Stimulated activated CD8-positive, alpha-beta memory T cell treated with anti-CD3 and anti-CD28 coated beads, Interleukin-7, amount 100 ng/mL, for 48 hours (primary cell): ENCODE measurements around the gene C2orf92.
"Not testable (repeated sequence)": the region's sequence is repeated elsewhere in the genome, so short reads cannot be mapped to it uniquely, and the experiment has no call there.

Experiments used
- DNase-seq, 2 donors: peaks; one replicate each; pipeline ENCODE4 v3.0.0-alpha.2; 2020; ENCODE audit warnings: low read depth in 1 of 2; ENCODE audit errors: extremely low read depth in 1 of 2

Gene C2orf92

DNA sequence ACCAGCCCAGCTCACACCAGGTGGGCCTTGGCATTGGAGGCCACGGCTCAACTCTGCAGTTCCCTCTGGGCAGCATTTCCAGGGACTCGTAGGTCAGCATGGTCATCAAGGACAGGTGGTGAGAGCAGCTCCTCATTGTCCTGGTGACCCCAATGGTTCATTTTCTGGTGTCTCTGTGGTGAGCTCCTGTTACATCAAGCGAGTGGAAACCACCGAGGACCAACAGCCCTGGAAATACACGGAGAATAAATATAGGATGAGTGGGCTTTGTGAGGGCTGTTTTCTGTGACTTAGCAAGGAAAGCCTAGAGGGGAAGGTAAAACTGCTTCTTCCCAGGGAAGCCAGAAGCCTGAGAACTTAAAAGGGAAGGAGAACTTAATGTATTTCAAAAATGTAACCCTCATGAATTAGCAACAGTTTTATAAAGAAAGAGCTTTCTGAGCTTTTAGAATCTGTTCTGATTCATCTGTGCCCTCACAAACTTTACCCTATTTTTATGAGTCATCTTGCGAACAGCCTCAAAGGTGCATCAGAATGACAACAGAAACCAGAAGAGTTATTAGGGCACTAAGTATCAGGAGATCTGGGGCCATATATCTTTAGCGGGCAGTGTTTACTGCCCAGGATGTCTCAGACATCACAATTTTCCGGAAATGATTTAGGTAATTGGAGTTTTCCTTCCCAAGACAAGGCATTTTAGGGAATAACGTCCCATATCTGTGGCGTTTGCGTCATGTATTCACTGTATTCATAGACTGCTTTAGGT, 18.7 kb downstream of the C2orf92 start:
- DNase-seq, result no peak

DNA sequence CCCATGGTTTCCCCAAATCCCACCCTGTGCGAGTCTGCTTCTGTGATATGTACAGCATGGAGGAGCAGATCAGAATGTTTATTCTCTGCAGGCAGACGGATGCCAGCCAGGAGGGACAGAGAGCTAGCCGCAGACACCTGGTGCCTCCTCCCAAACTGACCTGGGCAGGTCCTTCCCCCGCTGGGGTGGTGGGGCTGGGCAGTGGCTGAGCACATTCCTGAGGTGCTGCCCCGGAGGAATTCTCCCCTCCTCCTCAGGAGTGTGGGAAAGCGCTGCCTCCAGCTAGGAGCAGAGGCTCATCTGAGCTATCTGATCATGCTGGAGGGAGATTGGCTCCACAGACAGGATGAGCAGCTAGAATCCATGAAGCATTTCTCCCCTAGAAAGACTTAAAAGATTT, 21.7 kb downstream of the C2orf92 start:
- DNase-seq, result no peak

GRCh38 chr2:97693476-97693875, 24.0 kb downstream of the C2orf92 start:
- no peak for DNase-seq

- DNase-seq, result no peak
Observed at GRCh38 chr2:97695744-97696143, 26.2 kb downstream of the C2orf92 start.

DNA sequence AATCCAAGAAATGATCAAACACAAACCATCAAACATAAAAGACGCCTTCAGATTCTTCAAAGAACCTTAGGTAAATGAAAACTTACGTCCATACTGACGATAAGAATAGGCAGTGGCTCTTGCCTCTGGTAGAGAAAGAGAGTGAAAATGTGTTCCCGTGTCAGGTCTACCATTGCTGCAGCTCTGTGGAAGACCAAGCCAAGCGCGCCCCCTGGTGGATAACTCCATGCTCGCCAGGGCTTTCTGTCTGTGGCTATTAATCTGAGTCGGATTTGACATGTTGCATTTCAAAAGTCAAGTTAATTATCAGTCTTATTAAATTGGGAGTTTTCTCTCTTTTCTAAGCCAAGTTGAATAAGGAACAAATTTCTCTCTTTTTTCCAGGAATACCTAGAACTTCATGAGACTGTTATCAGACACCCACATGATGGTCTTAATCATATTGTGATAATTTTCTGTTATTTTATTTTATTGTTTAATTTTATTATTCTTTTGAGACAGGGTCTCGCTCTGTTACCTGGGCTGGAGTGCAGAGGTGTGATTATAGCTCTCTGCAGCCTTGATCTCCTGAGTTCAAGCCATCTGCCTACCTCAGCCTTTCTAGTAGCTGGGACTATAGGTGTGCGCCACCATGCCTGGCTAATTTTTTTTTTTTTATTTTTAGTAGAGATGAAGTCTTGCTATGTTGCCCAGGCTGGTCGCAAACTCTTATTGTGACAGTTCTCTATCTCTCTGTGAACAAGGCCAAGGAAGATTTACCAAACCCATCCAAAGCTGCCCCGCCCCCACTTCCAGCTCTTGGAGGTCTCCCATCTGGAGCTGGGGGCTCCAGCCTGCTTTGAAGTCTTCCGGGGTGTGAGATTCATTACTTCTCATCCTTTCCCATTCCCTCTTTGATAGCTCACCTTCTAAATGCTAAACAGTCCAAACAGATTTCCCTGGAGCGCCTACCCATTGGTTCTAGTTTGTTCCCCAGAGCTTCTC, 28.0 kb downstream of the C2orf92 start:
- DNase-seq, result peak; percentile 73 to 81

DNA sequence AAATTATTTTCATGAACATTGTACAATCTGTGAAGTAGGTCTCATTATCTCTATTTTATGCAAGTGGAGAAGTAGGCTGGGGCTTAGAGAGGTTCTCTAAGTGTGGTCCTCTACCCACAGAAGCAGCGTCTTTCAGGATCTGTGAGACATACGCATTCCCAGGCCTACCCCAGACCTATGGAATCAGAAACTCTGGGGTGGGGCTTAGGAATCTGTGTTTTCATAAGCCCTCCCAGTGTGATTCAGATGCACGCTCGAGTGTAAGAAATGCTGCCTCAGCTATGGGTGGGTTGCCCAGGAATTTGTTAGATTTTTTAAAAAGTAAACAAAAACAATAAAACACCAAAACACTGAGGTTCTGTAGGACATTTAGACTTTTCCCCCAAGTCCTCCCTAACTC, 29.0 kb downstream of the C2orf92 start:
- DNase-seq, result no peak

DNA sequence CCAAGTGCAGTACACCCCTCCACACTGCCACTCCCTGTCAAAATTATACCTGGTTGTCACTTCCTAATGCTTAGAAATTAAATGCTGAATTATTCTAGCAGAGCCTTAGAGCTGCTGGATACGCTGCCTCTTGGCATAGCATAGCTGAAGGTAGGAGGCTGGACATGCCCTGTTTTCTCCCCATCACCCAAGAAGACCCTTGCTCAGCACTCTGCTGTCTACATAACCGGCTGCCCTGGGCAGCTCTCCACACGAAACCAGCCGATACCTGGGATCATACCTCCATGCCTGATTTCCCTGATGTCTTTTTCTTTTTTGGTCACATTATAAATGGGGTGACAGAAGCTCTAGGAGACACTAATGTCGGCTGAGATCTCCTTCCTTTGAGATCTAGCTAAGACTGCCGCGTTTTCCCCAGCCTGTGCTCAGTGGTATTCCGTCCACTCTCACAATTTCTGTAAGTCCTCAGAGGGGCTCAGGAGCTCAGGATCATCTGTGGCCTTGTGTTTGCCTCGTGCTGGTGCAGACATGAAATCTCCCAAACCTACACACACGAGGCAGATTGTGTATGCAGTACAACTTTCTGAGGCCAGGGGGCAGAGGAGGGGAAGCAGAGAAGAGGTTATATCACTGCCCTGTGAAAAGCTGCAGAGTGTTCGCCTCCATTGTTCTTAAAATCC, 30.4 kb downstream of the C2orf92 start:
- no peak for DNase-seq

- DNase-seq, result no peak
Observed at GRCh38 chr2:97701186-97701585, 31.7 kb downstream of the C2orf92 start.

DNA sequence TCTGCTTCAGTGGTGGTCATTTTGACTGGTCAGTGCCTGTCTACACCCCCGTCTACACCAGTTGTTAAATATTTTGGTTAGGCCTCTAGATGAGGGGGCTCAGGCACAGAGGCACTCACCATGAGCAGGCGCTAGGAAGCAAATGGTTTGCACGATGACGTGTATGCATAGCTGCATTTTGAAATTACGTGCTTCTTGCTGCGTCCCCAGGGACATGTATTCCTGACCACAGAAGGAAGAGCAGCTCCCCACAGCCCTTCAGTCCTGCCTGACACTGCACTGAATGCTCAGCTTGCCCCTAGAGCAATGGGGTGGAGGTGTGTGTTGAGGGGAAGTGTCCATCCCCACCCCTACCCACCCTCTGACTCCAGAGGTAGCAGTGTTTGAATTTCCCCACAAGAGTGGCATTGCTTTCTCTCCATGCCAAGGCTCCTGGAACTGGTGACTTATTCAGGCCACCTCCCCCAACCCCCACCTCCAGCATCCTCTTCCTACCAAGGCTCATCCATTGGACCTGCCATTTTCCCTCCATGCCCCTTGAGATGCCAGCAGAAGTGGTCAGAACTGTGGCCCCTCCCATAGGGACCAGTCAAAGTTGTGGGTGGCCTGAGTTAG, 32.4 kb downstream of the C2orf92 start:
- no peak for DNase-seq

DNA sequence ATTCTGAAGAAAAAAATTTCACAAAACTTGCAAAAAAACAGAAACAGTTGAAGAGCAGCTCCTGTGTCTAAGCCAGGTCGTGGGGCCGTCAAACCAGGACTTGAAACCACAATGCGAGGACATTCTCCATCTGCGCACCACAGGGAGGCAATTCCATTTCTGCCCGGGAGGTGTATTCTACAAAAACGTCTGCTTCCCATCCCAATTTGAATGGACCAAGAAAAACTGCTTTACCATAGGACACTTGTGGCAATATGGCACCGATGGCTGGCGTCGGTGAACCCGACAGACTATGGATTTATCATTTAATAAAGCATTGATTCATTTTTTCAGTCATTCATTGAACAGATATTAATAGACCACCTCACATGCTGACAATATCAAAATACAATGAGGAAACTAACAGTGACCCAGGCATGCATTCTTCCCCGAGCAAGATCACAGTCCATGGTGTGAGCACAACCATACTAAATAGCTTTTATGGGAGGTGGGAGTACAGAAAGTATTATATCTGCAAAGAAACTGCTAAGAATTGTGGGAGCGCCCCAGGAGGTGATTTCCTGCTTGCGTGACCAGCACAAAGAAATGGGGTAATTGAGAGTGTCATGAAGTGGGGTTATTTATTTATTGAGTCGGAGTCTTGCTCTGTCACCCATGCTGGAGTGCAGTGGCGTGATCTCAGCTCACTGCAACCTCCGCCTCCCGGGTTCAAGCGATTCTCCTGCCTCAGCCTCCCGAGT, 33.4 kb downstream of the C2orf92 start:
- no peak for DNase-seq

- no peak for DNase-seq
Observed at GRCh38 chr2:97703741-97704140, 34.2 kb downstream of the C2orf92 start.

DNA sequence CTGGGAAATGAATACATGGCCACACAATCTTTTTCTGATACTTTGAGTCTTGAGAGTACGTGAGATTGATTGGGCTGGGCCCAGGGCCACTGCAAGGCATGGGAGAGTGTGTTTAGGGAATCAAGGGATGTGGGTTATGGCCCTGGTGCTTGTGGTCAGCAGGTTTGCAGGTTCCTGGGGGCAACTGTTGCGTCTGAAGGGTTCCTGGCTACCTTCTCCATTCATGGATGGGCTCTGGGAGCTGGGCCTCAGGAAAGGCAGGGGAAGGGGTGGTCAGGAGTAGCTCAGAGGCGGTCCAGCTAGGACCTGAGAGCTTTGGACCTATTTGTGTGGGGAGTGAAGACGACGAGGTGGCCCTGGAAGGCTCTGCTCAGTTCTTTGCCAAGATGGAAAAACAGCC, 35.5 kb downstream of the C2orf92 start:
- no peak for DNase-seq

- DNase-seq, result no peak
Observed at GRCh38 chr2:97706112-97706511, 36.6 kb downstream of the C2orf92 start.

DNA sequence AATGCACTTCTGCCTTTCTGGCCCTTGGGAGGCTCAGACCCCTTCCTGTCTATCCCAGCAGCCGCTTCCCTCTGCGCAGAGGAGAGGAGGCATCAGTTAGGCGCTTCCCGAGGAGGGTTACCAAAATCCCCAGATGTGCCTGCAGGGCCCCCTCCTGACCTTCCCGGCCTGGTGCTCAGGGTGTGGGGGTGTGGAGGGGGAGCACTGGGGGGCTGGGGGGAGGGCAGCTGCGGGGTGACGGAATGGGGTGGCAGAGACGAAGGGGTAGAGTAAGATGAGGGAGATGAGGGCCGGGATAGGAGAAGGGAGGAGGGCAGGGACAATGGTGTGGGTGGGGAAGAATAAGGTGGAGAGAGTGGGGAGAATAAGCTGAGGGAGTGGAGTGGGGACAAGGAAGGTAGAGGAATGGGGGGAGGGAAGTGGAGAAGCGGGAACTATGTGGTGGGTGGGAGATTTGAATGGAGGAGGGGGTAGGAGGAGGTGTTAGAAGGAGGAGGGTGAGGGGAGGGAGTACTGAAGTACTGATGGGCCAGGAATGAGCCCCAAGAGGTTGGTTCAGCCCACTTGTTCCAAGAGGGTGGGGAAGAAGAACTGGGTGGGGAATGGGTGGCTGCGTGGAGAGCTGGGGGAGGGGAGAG, 37.3 kb downstream of the C2orf92 start:
- DNase-seq, result no peak

DNA sequence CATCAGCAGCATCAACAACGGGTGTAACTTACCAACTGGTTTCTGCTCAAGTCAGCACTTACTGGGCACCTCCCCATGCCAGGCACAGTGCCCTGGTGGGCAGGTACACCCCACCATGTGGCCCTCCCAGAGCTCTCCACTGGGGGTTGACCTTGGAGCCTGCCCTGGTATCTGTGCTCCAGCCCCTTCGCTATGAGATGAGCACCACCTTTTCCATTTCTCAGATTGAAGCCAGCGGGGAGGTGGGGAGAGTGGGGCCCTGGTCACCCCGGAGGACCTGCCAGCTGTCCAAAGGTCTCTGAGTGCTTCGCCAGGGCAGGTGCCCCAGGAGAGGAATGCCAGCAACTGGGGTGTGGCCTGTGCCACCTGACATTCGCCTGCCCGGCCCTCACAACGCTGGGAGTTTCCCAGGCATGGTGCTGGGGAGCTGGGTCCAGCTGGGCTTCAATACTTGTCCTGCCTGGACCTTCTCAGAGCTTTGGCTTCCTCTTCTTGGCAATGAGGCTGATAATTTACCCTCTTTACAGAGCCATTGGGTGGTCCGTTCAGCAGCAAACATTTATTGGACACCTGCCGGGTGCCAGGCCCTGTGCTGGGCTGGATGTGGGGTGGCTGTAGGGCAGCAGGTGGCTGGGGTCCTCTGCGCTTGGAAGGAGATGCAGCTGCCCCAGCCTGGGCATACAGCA, 38.0 kb downstream of the C2orf92 start:
- no peak for DNase-seq

GRCh38 chr2:97708048-97708380, 38.5 kb downstream of the C2orf92 start:
- no peak for DNase-seq

- no peak for DNase-seq
Observed at GRCh38 chr2:97708608-97709007, 39.1 kb downstream of the C2orf92 start.

DNA sequence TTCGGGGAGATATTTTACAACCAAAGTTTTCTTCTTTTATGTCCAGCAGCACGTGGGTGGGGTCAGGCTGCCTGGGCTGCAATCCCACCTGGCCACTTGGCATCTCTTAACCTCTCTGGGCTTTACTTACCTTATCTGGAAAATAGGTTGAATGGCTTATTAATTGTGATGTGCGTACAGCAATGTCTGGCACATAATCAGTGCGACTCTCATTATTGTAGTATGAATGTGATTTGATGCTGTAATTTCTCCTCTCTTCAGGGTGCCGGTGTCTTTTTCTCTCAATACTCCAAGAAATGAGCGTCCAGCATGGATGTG, 41.8 kb downstream of the C2orf92 start:
- DNase-seq, result no peak

DNA sequence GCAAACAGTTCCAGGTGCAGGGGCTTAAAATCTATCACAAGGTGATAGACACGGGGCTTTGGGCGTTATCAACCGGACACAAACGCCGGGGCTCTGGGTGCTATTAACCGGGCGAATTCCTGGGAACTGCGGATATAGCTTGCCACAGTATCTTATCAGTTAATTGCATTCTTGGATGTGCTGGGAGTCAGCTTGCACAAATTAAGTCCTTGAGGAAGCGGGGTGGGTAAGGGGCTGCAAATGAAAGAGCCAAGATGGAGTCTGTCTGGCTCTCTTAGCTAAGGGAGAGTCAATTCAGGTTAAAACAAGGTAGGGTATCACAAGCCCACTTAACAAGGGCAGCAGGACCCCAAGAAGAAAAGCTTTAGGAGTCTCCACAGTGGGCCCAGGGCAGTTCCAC, 42.7 kb downstream of the C2orf92 start:
- not testable (repeated sequence) for DNase-seq
